Left lobe of liver (tissue), 2 donors: ENCODE measurements around the gene ATMIN. TPM values are rescaled to one million over a fixed set of nuclear protein-coding genes. Genes with fewer than 3 reads are reported as not detected.
A peak's percentile ranks its signal among the peaks of the same experiment; 100 is the strongest.

Experiments used
- ATAC-seq: fragments of 200-7000 bp; cut with Tn5 transposase; one replicate; pipeline ENCODE4 v1.9.1; 2020; ENCODE audit warnings: mild to moderate bottlenecking, moderate library complexity
- DNase-seq: peaks from one replicate; pipeline ENCODE4 v3.0.0-alpha.2; 2020; ENCODE audit warnings: low spot score
- total RNA-seq: library from RNA; stranded (reverse); gene quantifications from one replicate; pipeline ENCODE4 v1.2.1, GENCODE V29; 2021
- donor health status: DM: no; HTN: no; CAD: no; lungs with moderate emphysema.
- donor health status: DM: no; HTN: yes; CAD: no.

ATMIN gene
- total RNA-seq, 1 donor from 2014 or later: 13.7 TPM

DNA sequence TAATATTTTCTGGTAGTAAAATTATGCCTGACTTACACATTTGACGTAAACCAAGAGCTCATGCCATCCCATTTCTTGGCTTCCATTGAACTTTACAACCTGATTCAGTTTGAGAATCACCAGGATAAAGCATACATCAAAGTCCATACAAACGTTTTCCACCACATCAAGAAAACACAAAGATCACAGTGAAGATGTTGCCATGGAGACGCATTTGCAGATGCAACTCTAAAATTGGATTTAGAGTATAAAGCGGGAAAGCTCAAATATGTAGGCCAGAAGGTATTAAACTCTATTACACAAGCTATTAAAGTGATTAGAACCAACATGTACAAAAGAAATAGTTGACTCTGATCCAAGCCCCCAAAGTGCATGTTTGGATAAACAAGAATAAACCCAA lies 31.0 kb downstream of the ATMIN start:
- ATAC-seq: no peak
- no peak for DNase-seq

- ATAC-seq (no peak), DNase-seq (no peak)
Observed at GRCh38 chr16:81067166-81067565, 31.5 kb downstream of the ATMIN start.

- DNase-seq: no peak
- ATAC-seq: no peak
Observed at GRCh38 chr16:81069063-81069462, 33.4 kb downstream of the ATMIN start.

DNA sequence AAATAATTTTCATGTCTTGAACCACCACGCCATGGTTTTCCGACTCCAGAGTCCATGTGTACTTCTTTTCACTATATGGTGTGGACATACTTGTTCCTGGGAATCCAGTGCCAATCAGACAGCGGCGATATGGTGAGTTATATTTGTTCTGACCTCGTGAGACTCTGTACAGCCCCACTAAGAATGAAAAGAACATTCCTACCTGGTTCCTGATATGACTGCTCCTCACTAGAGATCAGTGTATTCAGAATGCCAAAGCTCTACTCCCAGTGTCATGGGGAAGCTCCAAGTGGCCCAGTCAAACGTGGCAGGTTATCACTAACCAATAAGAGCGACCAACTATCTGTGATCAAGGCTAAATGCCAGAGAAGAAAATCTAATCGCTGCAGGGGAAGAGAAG lies 35.3 kb downstream of the ATMIN start:
- no peak for DNase-seq
- no peak for ATAC-seq

GRCh38 chr16:81071805-81072204 lies 36.2 kb downstream of the ATMIN start:
- DNase-seq (no peak), ATAC-seq (no peak)

DNA sequence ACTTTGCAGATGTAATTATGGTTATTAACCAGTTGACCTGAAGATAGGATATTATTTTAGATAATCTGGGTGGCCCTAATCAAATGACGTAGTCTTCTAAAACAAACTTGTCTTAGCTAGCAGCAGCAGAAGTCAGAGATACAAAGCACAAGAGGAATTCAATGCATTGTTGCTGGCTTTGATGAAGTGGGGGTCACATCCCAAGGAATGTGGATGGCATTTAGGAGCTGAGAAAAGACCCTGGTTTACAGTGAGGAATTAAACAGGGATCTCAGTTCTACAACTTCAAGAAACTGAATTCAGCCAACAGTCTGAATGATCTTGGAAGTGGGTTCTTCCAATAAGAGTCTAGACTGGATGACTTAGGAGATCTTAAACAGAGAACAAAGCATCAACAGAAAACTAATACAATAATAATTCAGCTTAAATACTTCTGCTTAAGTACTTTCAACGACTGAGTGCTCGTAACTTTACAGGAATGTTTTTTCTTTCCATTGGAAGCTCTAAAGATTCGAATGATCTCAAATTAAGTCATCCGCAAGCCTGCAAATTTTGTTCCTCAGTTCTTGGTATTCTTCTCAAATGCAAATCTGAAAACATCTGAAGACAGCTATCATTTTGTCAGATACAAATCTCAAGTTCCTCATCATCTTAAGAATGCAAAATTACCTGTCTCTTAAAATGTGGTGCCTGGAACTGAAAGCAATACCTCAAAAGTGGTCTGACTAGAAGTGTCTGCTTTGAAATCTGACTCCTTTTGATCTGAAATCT lies 38.1 kb downstream of the ATMIN start:
- no peak for ATAC-seq
- DNase-seq: no peak

DNA sequence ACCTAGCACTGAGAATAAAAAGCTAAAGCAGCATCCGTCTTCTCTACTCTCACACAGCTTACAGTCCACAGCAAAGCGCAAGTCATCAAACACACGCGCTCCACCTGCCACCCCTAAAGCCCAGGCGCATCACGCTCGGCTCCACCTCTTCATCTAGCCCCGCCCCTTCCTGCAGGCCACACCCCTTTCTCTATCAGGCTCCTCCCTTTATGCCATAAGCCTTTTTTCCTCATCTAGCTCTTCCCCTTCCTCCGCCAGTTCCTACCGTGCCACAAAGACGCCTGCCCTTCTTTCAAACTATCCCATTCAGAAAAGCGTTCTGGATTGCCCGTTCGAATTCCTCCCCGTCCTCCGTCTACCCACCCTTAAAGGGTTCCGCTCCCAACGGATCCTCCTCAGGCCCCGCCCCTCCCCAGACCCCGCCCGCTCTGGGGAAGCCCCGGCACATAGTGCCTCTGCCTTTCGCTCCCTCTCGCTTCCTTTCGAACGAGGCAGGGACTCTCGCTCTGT lies 41.0 kb downstream of the ATMIN start:
- peak; percentile 91 for ATAC-seq
- peak; percentile 83 for DNase-seq

GRCh38 chr16:81077076-81077940 lies 41.7 kb downstream of the ATMIN start, which contains the start of gene C16orf46:
C16orf46 (minus strand) TSS chr16:81077238; CDS start chr16:81063955, 13,283 bp downstream.
- peak; percentile 96 for ATAC-seq
- peak; percentile 99 for DNase-seq

DNA sequence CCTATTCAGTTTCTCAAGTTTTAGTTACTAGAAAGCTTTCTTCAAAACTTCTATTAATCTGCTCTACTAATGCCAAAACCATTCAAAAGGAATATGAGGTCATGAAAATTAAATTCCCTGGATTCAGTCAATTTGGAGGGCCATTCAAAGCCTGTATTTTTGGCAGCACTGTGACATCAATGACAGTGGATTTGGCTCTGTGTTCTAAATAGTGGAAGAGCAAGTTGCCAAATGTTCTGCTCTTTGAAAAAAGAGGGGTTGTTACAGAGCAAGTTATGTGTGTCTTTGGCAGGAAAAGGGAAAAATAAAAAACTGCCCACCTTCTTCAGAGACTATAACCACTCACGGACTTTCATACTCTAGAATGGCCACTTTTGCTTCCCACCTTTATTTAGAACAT lies 44.6 kb downstream of the ATMIN start:
- no peak for ATAC-seq
- DNase-seq: no peak

- ATAC-seq: no peak
- DNase-seq: no peak
Observed at GRCh38 chr16:81081014-81081413, 45.4 kb downstream of the ATMIN start.

DNA sequence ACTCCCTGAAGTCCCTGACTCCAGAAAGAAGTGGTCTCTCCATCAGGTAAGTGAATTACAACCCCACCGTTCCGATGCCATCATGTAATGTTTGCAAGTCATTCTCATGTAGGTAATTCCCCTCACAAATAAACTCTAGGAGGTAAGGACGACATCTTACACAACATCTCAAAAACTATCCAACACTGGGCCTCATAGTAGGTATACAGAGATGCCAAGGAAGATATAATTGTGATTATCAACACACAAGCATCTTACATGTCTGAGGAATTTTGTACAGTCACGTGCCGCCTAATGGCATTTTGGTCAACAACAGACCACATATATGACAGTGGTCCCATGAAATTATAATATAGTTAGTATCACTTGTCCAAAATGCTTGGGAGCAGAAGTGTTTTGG lies 53.2 kb downstream of the ATMIN start:
- no peak for ATAC-seq
- no peak for DNase-seq

DNA sequence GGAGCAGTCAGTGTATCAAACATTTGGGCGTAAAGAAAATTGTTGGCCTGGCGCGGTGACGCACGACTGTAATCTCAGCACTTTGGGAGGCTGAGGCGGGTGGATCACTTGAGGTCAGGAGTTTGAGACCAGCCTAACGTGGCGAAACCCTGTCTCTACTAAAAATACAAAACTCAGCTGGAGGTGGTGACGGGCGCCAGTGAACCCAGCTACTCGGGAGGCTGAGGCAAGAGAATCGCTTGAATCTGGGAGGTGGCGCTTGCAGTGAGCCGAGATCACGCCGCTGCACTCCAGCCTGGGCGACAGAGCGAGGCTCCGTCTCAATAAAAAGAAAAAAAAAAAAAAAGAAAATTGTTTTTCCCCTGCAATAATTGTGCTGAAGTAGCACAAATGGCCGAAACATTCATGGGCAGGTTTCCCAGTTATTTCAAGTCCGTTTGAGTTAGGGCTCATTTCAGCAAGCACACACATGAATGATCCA lies 59.2 kb downstream of the ATMIN start:
- ATAC-seq: no peak
- peak; percentile 61 for DNase-seq

GRCh38 chr16:81095653-81095952 lies 60.0 kb downstream of the ATMIN start:
- ATAC-seq (no peak), DNase-seq (no peak)

- ATAC-seq (peak; percentile 92), DNase-seq (peak; percentile 100)
Observed at GRCh38 chr16:81095953-81096714, 60.5 kb downstream of the ATMIN start, which contains the start of gene GCSH. GCSH (minus strand) TSS chr16:81096395; CDS start chr16:81096278, 117 bp downstream.

GRCh38 chr16:81096715-81097208 lies 61.1 kb downstream of the ATMIN start:
- ATAC-seq (no peak), DNase-seq (no peak)

Other genes with a start within 250 kb of the ATMIN start
- gene CDYL2, start 231.2 kb upstream of the ATMIN start, total RNA-seq: 5.4 TPM
- gene CMC2, start 29.0 kb upstream of the ATMIN start, total RNA-seq: 36.8 TPM
- gene CENPN, start 28.6 kb upstream of the ATMIN start, total RNA-seq: 7.6 TPM
- 2.0 TPM for gene C16orf46, start 41.4 kb downstream of the ATMIN start, total RNA-seq
- 74.0 TPM for gene GCSH, start 60.6 kb downstream of the ATMIN start, total RNA-seq
- gene BCO1, start 202.8 kb downstream of the ATMIN start, total RNA-seq: 0.25 TPM